Transverse colon (tissue), 4 donors: ENCODE data around the gene MRPL42. TPM values are rescaled to one million over a fixed set of nuclear protein-coding genes. Genes with fewer than 3 reads are reported as not detected.

ENCODE experiments used
- DNase-seq: peaks from one replicate; pipeline ENCODE4 v3.0.0-alpha.2; 2019
- H3K27ac ChIP-seq, 4 donors: fragments of 200-600 bp; sonication (generic); 2 replicates each; pipeline ENCODE4 v1.5.1; 2016 to 2018; ENCODE audit warnings: inconsistent platforms in 4 of 4
- H3K27me3 ChIP-seq: fragments of 200-600 bp; sonication (generic); 2 replicates; pipeline ENCODE4 v1.5.1; 2017; ENCODE audit warnings: inconsistent platforms
- H3K36me3 ChIP-seq, 4 donors: fragments of 200-600 bp; sonication (generic); 2 replicates each; pipeline ENCODE4 v1.5.1; 2017 to 2019; ENCODE audit warnings: inconsistent platforms in 4 of 4
- H3K4me1 ChIP-seq, 4 donors: fragments of 200-600 bp; sonication (generic); 2 replicates each; pipeline ENCODE4 v1.5.1; 2017 to 2020; ENCODE audit warnings: inconsistent platforms in 4 of 4
- H3K4me3 ChIP-seq, 4 donors: fragments of 200-600 bp; sonication (generic); 1 replicate in 1 of 4; 2 replicates in 3 of 4; pipeline versions ENCODE4 v1.5.1 to v1.6.1; 2017 to 2019; ENCODE audit warnings: inconsistent platforms in 4 of 4
- H3K9me3 ChIP-seq, 2 donors: fragments of 200-600 bp; sonication (generic); 2 replicates each; pipeline ENCODE4 v1.5.1; 2017 to 2019; ENCODE audit warnings: inconsistent platforms in 2 of 2
- CTCF ChIP-seq, 5 experiments: fragments of 200-600 bp in 3 of 5; fragments of 450-650 bp in 2 of 5; sonication (generic) in 3 of 5; IDR thresholded peaks; 1 replicate in 2 of 5; 2 replicates in 3 of 5; pipeline ENCODE4 v1.5.1; 2016 to 2017; ENCODE audit warnings: antibody characterized with exemption in 5 of 5, inconsistent platforms in 3 of 5, mild to moderate bottlenecking in 2 of 5, moderate library complexity in 1 of 5
- EP300 ChIP-seq: sonication (generic); formaldehyde crosslinking; IDR thresholded peaks from one replicate; pipeline ENCODE4 v1.6.1; 2017; ENCODE audit warnings: antibody characterized with exemption, low read depth
- POLR2A ChIP-seq: fragments of 450-650 bp; IDR thresholded peaks from one replicate; pipeline ENCODE4 v1.6.1; 2016; ENCODE audit warnings: antibody characterized with exemption, mild to moderate bottlenecking, moderate library complexity
- POLR2AphosphoS5 ChIP-seq, 3 donors: sonication (generic); formaldehyde crosslinking; IDR thresholded peaks; one replicate each; pipeline ENCODE4 v1.6.1; 2016; ENCODE audit warnings: antibody characterized with exemption in 3 of 3
- WGBS, 2 donors: methylation state at CpG; one replicate each; pipeline ENCODE4 v1.1.5; 2018; ENCODE audit warnings: low coverage in 1 of 2; 5-methylcytosine and 5-hydroxymethylcytosine counted together
- in situ Hi-C, 4 donors: fragments of 200-750 bp; cut with MboI; loops; one replicate each; pipeline versions ENCODE4 v1.15.0 to v1.15.1; 2017; ENCODE audit warnings: low sequenced_read_pairs in 3 of 4, low pct_ligation_motif_present in 1 of 4, low pct_unique_long_range_greater_than_20kb in 1 of 4
- intact Hi-C: fragments of 100-400 bp; cut with DNase I; formaldehyde crosslinking; loops from one replicate; pipeline ENCODE4 v1.15.1; 2023; ENCODE audit warnings: low total_unique reads
- total RNA-seq, 4 donors: library from RNA; depleted of rRNA; stranded (reverse); fragments of >200 nt; gene quantifications; one replicate each; pipeline ENCODE4 v1.1.0, GENCODE V29; 2016

Gene MRPL42
- total RNA-seq, 4 donors from 2014 or later = 10.5 to 45.1 (median 27.2) TPM

DNA sequence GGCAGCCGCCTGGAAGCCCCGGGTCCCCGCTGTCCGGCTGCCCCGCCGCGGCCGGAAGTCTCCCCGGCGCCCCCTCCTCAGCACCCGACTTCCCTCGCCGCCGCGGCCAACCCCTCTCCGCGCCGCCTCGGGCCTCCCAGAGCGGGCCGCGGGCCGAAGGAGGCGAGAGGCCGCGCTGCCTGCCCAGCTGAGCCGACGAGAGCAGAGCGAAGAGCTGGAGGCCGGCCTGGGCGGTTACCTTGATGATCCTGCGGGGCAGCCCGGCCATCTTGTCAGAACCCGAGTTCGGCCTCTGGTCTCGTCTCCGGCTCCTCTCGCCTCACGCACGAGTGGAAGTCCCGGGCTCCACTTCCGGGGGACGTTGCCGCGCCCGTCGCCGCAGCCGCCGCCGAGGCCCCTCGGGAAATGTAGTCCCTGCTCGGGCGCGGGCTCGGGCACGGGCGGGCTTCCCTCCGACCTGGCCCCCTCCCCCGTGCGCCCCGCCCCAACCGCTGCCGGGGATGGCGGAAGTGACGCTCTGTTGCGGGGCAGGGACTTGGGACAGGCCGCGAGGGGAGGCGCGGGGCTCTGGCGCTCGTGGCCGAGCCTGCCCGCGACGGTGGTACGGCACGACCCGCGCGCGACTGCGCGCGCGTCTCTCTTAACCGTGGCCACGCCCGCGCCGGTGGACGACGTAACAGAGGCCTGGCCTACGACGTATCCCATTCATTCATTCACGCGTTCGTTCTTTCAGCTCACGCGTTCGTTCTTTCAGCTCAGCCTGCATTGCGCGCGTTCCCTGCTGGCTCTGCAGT, 25.5 kb upstream of the MRPL42 start, which contains the start of gene UBE2N:
TSS of gene UBE2N (minus strand) at position 331 of the 794 bp plus-strand sequence. CDS start at position 268, 63 bp downstream.
- in situ Hi-C loops (no loop called here), intact Hi-C loops (no loop called here)
- peak; percentile 97 for DNase-seq
- no peaks in the 10 kb centered on the region for H3K36me3 ChIP-seq
- H3K27ac ChIP-seq = peak within 1 kb of the TSS; percentile 93 to 98 (median 96)
- no peaks in the 10 kb centered on the region for H3K27me3 ChIP-seq
- TF ChIP-seq POLR2AphosphoS5 (IDR thresholded peaks at IDR 0.05) = peak; percentile 78 to 85 (median 79)
- peak; percentile 83 for TF ChIP-seq POLR2A
- TF ChIP-seq CTCF (IDR thresholded peaks at IDR 0.05) = peak in 1 of 5 experiments; percentile 30
- TF ChIP-seq EP300 = peak; percentile 72
- H3K4me3 ChIP-seq = peak within 1 kb of the TSS; percentile 81 to 98 (median 98)
- 0% methylated on average over 3 to 81 of the region's 105 CpGs for WGBS, 2 donors
- H3K9me3 ChIP-seq = no peaks in the 10 kb centered on the region
- peaks cover 7 to 39% (median 21%) of the 10 kb centered on the region in 4 donors for H3K4me1 ChIP-seq

GRCh38 chr12:93442411-93443340, 24.6 kb upstream of the MRPL42 start:
- intact Hi-C loops = no loop called here

GRCh38 chr12:93443576-93443975, 23.7 kb upstream of the MRPL42 start:
- in situ Hi-C loops (no loop called here), intact Hi-C loops (no loop called here)
- no peak overlapping the region for H3K4me3 ChIP-seq
- TF ChIP-seq CTCF (IDR thresholded peaks at IDR 0.05) = no peak
- TF ChIP-seq EP300 = no peak
- no peak for TF ChIP-seq POLR2A
- TF ChIP-seq POLR2AphosphoS5 (IDR thresholded peaks at IDR 0.05) = no peak
- WGBS, 2 donors = 92% methylated on average over 4 of the region's 4 CpGs; no CpG with 5 or more reads in 1 of the 2 donors
- no peak overlapping the region for H3K27ac ChIP-seq
- no peak for DNase-seq
- no peaks in the 10 kb centered on the region for H3K36me3 ChIP-seq
- H3K9me3 ChIP-seq = no peaks in the 10 kb centered on the region
- no peaks in the 10 kb centered on the region for H3K27me3 ChIP-seq
- peaks cover 7 to 31% (median 21%) of the 10 kb centered on the region in 4 donors for H3K4me1 ChIP-seq

More at GRCh38 chr12:93442411-93443340, 24.6 kb upstream of the MRPL42 start:
- Histone ChIP-seq H3K9me3 (no peaks in the 10 kb centered on the region), H3K4me3 (peak overlapping the region; percentile 81 to 98 (median 98)), H3K27me3 (no peaks in the 10 kb centered on the region), H3K4me1 (peaks cover 7 to 36% (median 21%) of the 10 kb centered on the region in 4 donors), H3K36me3 (no peaks in the 10 kb centered on the region), H3K27ac (peak overlapping the region; percentile 93 to 98 (median 96))
- no peak for TF ChIP-seq POLR2AphosphoS5 (IDR thresholded peaks at IDR 0.05)
- no peak for TF ChIP-seq CTCF (IDR thresholded peaks at IDR 0.05)
- TF ChIP-seq EP300 = no peak
- TF ChIP-seq POLR2A = peak; percentile 22
- DNase-seq = no peak
- in situ Hi-C loops = no loop called here
- 5 to 8% methylated on average over 14 to 19 of the region's 19 CpGs for WGBS, 2 donors
